T-cell (primary cell): ENCODE data around the gene PRIM2. TPM values are rescaled to one million over a fixed set of nuclear protein-coding genes. Genes with fewer than 3 reads are reported as not detected.
"Not testable (repeated sequence)": the region's sequence is repeated elsewhere in the genome, so short reads cannot be mapped to it uniquely, and the experiment has no call there.

ENCODE experiments used
- ATAC-seq, 4 experiments: fragments of 200-7000 bp in 3 of 4; fragments of 150-1000 bp in 1 of 4; cut with Tn5 transposase; replicated peaks in 1 of 4; 1 replicate in 3 of 4; 2 replicates in 1 of 4; pipeline ENCODE4 v1.10.0; 2021; ENCODE audit warnings: moderate library complexity in 3 of 4, mild to moderate bottlenecking in 2 of 4, moderate number of reproducible peaks in 1 of 4
- CTCF ChIA-PET, 2 donors: fragments of 300-600 bp; sonication (Branson Sonifier 250); formaldehyde crosslinking; loops; one replicate each; lab custom pipeline; 2022; ENCODE audit warnings: antibody characterized with exemption in 2 of 2; lab: Charles Lee
- POLR2A ChIA-PET, 2 donors: fragments of 300-600 bp; sonication (Branson Sonifier 250); formaldehyde crosslinking; loops; one replicate each; lab custom pipeline; 2022; ENCODE audit warnings: antibody characterized with exemption in 2 of 2; lab: Charles Lee
- DNase-seq, 35 experiments: peaks; one replicate each; pipeline versions ENCODE4 v3.0.0 to v3.0.0-alpha.2; 2013 to 2023
- H3K27ac ChIP-seq: one replicate; pipeline ENCODE4 v1.5.1; 2013; ENCODE audit warnings: low read length
- H3K27me3 ChIP-seq, 2 experiments: replicated peaks in 1 of 2; 1 replicate in 1 of 2; 2 replicates in 1 of 2; pipeline versions ENCODE4 v1.6.1 to v1.7.0; 2013; ENCODE audit warnings: low read length in 1 of 2, mixed read lengths in 1 of 2; ENCODE audit not compliant: control insufficient read depth in 2 of 2, insufficient read depth in 2 of 2; ENCODE audit errors: extremely low read depth in 1 of 2
- H3K36me3 ChIP-seq, 2 donors: 1 replicate in 1 of 2; 2 replicates in 1 of 2; pipeline versions ENCODE4 v1.6.1 to v1.7.0; 2013; ENCODE audit warnings: low read length in 1 of 2; ENCODE audit not compliant: control insufficient read depth in 2 of 2, insufficient read depth in 1 of 2; ENCODE audit errors: extremely low read depth in 1 of 2
- H3K4me1 ChIP-seq, 2 experiments: 1 replicate in 1 of 2; 2 replicates in 1 of 2; pipeline versions ENCODE4 v1.6.1 to v1.7.0; 2013; ENCODE audit warnings: low read length in 2 of 2, mixed read lengths in 1 of 2; ENCODE audit not compliant: insufficient read depth in 2 of 2, control insufficient read depth in 1 of 2; ENCODE audit errors: extremely low read depth in 1 of 2
- H3K4me3 ChIP-seq, 2 donors: 1 replicate in 1 of 2; 2 replicates in 1 of 2; pipeline versions ENCODE4 v1.5.1 to v1.7.0; 2013; ENCODE audit warnings: mild to moderate bottlenecking in 2 of 2, low read length in 1 of 2, moderate library complexity in 1 of 2; ENCODE audit not compliant: control insufficient read depth in 1 of 2; ENCODE audit errors: extremely low read depth in 1 of 2
- H3K9me3 ChIP-seq: 2 replicates; pipeline ENCODE4 v1.7.0; 2013
- H3K27ac Mint-ChIP-seq, 2 donors: one replicate each; pipeline ENCODE4 v1.8.0; 2020 to 2021; ENCODE audit warnings: mild to moderate bottlenecking in 2 of 2, mixed read lengths in 2 of 2
- H3K27me3 Mint-ChIP-seq, 2 donors: one replicate each; pipeline ENCODE4 v1.8.0; 2021 to 2022; ENCODE audit warnings: mixed read lengths in 2 of 2
- H3K36me3 Mint-ChIP-seq: one replicate; pipeline ENCODE4 v1.8.0; 2021; ENCODE audit warnings: mixed read lengths
- H3K4me1 Mint-ChIP-seq, 3 donors: one replicate each; pipeline ENCODE4 v1.8.0; 2020 to 2022; ENCODE audit warnings: mixed read lengths in 3 of 3, mild to moderate bottlenecking in 1 of 3
- H3K4me3 Mint-ChIP-seq, 3 donors: one replicate each; pipeline ENCODE4 v1.8.0; 2020 to 2022; ENCODE audit warnings: mild to moderate bottlenecking in 3 of 3, mixed read lengths in 3 of 3, moderate library complexity in 3 of 3
- H3K9me3 Mint-ChIP-seq, 3 donors: one replicate each; pipeline ENCODE4 v1.8.0; 2020 to 2022; ENCODE audit warnings: mixed read lengths in 3 of 3
- WGBS: methylation state at CpG from one replicate; pipeline ENCODE4 v1.1.5; 2013; ENCODE audit warnings: missing lambda C conversion rate; ENCODE audit not compliant: insufficient coverage; 5-methylcytosine and 5-hydroxymethylcytosine counted together
- total RNA-seq, 35 experiments: library from RNA in 6 of 35; stranded (reverse) in 6 of 35; fragments of 120-200 nt in 1 of 35; gene quantifications; one replicate each; pipeline versions ENCODE4 v1.2.1 to v1.2.4 and lab custom pipeline; 2013 to 2026

The PRIM2 gene
- total RNA-seq, 5 donors from 2014 or later (not counting 1 experiment from before 2014, with no cell fraction given), result 11.5 to 17.9 (median 12.0) TPM

DNA sequence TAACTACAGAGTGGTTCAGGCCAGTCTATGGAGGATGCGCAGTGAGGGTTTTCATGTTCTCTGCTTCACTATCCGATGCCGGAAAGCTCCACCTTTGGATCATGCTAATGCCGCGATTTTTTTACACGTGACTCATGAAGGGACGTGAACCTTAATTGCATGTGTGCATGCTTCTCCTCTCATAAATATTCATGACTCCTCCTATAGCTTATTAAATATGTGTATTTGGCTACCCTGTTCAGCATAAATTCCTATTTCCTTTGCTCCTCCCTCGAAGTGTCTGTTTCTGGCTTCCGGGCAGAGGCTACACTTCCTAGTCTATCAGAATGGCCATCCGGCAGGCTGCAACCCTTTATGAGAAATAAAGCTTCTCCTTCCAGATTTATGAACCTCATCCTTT, 185.0 kb downstream of the PRIM2 start:
- CTCF ChIA-PET, H3K27me3 ChIP-seq, POLR2A ChIA-PET, H3K4me3 ChIP-seq, H3K4me1 ChIP-seq, H3K27ac Mint-ChIP-seq, H3K27me3 Mint-ChIP-seq, H3K27ac ChIP-seq, H3K36me3 ChIP-seq, H3K9me3 ChIP-seq, H3K4me3 Mint-ChIP-seq, H3K36me3 Mint-ChIP-seq, DNase-seq, ATAC-seq, H3K9me3 Mint-ChIP-seq: not testable (repeated sequence)
- WGBS, result no CpG with 5 or more reads among the region's 10 CpGs
- peaks cover 0 to 10% (median 2%) of the 10 kb centered on the region in 3 donors for H3K4me1 Mint-ChIP-seq

DNA sequence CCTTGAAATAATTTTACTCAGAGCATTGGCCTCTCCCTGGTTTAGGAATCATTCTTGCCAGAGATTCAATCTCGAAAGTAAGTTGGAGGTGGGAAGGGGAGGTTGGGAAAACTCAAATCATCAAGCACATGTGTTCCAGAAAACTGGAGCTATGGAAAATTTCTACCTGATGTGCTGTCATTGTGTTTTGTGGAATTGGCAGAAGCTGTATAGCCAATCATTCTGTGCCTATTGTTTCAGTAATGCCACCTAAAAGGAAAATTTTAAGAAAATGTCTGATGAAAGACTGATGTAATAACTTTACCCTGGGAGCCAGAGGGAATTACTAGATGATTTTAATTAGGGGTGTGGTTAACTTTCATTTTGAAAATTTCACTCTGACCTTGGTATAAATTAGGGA, 187.8 kb downstream of the PRIM2 start:
- no CpG with 5 or more reads among the region's 1 CpG for WGBS
- H3K9me3 Mint-ChIP-seq, H3K4me3 Mint-ChIP-seq, H3K4me1 ChIP-seq, H3K9me3 ChIP-seq, H3K36me3 Mint-ChIP-seq, ATAC-seq, H3K4me3 ChIP-seq, CTCF ChIA-PET, H3K36me3 ChIP-seq, DNase-seq, H3K27me3 ChIP-seq, H3K27me3 Mint-ChIP-seq, POLR2A ChIA-PET, H3K27ac ChIP-seq, H3K27ac Mint-ChIP-seq: not testable (repeated sequence)
- H3K4me1 Mint-ChIP-seq, result peaks cover 0 to 10% (median 2%) of the 10 kb centered on the region in 3 donors

DNA sequence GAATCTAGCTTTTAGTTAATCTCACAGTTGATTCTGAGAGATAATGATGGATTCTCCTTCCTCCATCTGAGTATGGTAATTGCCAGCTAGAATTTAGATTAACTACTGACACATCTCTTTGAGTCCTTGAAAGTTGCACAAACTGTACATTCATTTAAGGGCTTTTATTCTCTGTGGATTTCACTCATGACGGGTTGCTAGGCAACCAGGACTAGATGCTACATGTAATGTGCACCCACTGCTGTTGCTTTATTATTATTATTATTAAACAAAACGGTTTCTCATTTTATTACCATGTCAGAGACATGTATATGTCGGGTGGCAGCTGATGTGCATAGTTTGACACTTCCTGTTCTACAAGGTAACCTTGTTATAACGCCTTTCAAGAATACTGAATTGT, 193.0 kb downstream of the PRIM2 start:
- ATAC-seq, H3K27me3 ChIP-seq, H3K4me1 ChIP-seq, H3K36me3 ChIP-seq, H3K27ac Mint-ChIP-seq, H3K36me3 Mint-ChIP-seq, H3K4me3 Mint-ChIP-seq, H3K4me3 ChIP-seq, POLR2A ChIA-PET, H3K9me3 ChIP-seq, H3K27ac ChIP-seq, H3K27me3 Mint-ChIP-seq, H3K4me1 Mint-ChIP-seq, H3K9me3 Mint-ChIP-seq, DNase-seq, CTCF ChIA-PET: not testable (repeated sequence)
- WGBS, result no CpG with 5 or more reads among the region's 4 CpGs

DNA sequence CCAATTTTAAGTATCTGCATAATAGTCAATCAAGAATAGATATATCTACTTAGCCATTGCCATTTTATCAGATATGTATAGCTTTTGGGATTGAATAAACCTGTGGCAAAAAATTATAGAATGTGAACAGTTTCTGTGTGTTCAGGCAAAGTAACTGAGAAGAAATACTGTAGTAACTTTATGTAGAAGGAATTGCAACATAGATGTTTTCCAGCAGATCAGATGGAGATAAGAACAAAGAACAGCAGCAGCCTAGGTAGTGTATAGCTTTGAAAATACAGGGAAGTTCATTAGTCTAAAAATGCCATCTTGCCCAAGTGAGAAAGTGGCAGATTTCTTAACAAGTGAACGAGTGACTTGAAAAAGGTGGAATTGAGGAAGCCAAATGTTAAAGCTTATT, 197.7 kb downstream of the PRIM2 start:
- ATAC-seq, H3K36me3 Mint-ChIP-seq, H3K9me3 ChIP-seq, H3K27me3 Mint-ChIP-seq, CTCF ChIA-PET, H3K4me1 Mint-ChIP-seq, H3K36me3 ChIP-seq, H3K27me3 ChIP-seq, H3K27ac Mint-ChIP-seq, POLR2A ChIA-PET, DNase-seq, H3K9me3 Mint-ChIP-seq, H3K27ac ChIP-seq, H3K4me1 ChIP-seq, H3K4me3 Mint-ChIP-seq, H3K4me3 ChIP-seq: not testable (repeated sequence)
- no CpG with 5 or more reads among the region's 1 CpG for WGBS

DNA sequence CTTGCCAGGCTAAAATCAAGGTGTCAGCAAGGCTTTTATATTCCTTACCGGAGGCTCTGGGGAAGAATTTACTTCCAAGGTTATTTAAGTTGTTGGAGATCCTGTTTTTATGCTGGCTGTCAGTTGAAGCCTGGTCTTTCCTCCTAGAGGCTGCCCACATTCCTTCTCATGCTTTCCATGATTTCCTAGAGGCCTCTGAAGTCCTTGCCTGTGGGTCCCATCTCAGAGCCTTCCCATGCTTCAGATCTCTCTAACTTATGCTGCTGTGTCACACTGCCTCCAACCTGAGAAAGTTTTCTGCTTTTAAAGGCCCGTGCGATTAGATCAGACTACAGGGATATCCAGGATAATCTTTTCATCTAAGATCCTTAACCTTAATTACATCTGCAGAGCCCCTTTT, 198.4 kb downstream of the PRIM2 start:
- H3K4me1 Mint-ChIP-seq, CTCF ChIA-PET, H3K9me3 Mint-ChIP-seq, H3K27me3 Mint-ChIP-seq, H3K4me1 ChIP-seq, H3K27ac Mint-ChIP-seq, DNase-seq, H3K27me3 ChIP-seq, H3K36me3 Mint-ChIP-seq, H3K4me3 Mint-ChIP-seq, H3K9me3 ChIP-seq, H3K27ac ChIP-seq, POLR2A ChIA-PET, H3K4me3 ChIP-seq, ATAC-seq, H3K36me3 ChIP-seq: not testable (repeated sequence)
- no CpG with 5 or more reads among the region's 3 CpGs for WGBS

DNA sequence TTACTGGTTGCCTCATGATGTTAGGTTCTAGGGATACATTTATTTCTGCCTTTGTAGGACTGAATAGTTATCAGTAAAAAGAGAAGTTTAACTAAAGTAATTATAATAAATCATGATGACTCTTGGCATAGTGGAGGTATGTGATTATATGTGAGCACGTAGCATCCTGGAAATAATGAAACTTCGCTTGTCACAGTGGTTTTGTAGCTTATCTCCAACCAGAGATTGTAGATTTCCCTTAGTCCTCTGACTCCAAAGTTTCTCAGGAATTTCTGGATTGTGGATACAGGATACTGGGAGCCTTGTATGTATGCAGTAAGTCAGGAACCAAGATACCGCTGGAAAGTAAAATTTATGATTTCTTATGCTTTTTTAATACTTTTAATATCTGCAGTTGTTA, 199.3 kb downstream of the PRIM2 start:
- H3K9me3 Mint-ChIP-seq, H3K9me3 ChIP-seq, H3K36me3 Mint-ChIP-seq, H3K27ac Mint-ChIP-seq, ATAC-seq, H3K4me3 Mint-ChIP-seq, CTCF ChIA-PET, H3K27me3 Mint-ChIP-seq, DNase-seq, H3K27me3 ChIP-seq, H3K4me1 ChIP-seq, H3K27ac ChIP-seq, H3K36me3 ChIP-seq, H3K4me1 Mint-ChIP-seq, POLR2A ChIA-PET, H3K4me3 ChIP-seq: not testable (repeated sequence)
- WGBS, result 90% methylated on average over 2 of the region's 3 CpGs

DNA sequence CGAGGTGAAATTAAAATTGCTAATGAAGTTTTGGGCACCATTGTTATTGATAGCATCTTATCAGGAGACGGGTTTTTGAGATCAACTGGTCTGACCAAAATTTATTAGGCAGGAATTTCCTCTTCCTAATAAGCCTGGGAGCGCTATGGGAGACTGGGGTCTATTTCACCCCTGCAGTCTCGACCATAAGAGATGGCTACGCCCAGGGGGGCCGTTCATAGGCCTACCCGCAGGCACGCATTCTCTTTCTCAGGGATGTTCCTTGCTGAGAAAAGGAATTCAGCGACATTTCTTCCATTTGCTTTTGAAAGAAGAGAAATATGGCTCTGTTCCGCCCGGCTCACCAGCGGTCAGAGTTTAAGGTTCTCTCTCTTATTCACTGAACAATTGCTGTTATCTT, 201.8 kb downstream of the PRIM2 start:
- H3K27me3 Mint-ChIP-seq, H3K36me3 ChIP-seq, ATAC-seq, H3K27me3 ChIP-seq, H3K4me3 Mint-ChIP-seq, H3K4me1 Mint-ChIP-seq, POLR2A ChIA-PET, H3K27ac Mint-ChIP-seq, H3K9me3 Mint-ChIP-seq, H3K4me3 ChIP-seq, DNase-seq, CTCF ChIA-PET, H3K27ac ChIP-seq, H3K9me3 ChIP-seq, H3K4me1 ChIP-seq, H3K36me3 Mint-ChIP-seq: not testable (repeated sequence)
- 100% methylated on average over 4 of the region's 12 CpGs for WGBS
